ENCODE measurements around the gene NKPD1.
A peak's percentile ranks its signal among the peaks of the same experiment; 100 is the strongest.

The NKPD1 gene

GRCh38 chr19:45161738-45162607 is 1.2 kb upstream of the NKPD1 start:
- no peaks in the 10 kb centered on the region for H3K79me2 ChIP-seq (ENCODE audit: low read length)
- peaks cover 41% of the 10 kb centered on the region for H3K27me3 ChIP-seq (replicated peaks; ENCODE audit: insufficient read depth, low read length)
- no peaks in the 10 kb centered on the region for H3F3A ChIP-seq (ENCODE audit: insufficient read depth, low read length)
- no peaks in the 10 kb centered on the region for H4K20me1 ChIP-seq (ENCODE audit: insufficient read depth, low read length)
- H3K4me3 ChIP-seq (ENCODE audit: low read length) = no peak overlapping the region
- no peak overlapping the region for H2AFZ ChIP-seq (ENCODE audit: low read length)
- no peaks in the 10 kb centered on the region for H3K4me1 ChIP-seq (ENCODE audit: low read length)
- H3K36me3 ChIP-seq (replicated peaks; ENCODE audit: insufficient read depth, low read length) = no peaks in the 10 kb centered on the region
- H3K4me2 ChIP-seq (ENCODE audit: low read depth, low read length) = no peak overlapping the region
- TF ChIP-seq EZH2 (optimal IDR thresholded peaks at IDR 0.05; ENCODE audit: low read depth, low read length) (no peak), CTCF (IDR thresholded peaks at IDR 0.05; ENCODE audit: low read length) (peak; percentile 45)
- no peak overlapping the region for H3K27ac ChIP-seq (ENCODE audit: low read length)
- H3K9me3 ChIP-seq (replicated peaks; ENCODE audit: insufficient read depth, low read length) = no peaks in the 10 kb centered on the region
- DNase-seq = no peak
- no peak overlapping the region for H3K9ac ChIP-seq (ENCODE audit: low read length)
- no peaks in the 10 kb centered on the region for H3K9me2 ChIP-seq (replicated peaks; ENCODE audit: insufficient read depth, low read length)

- no peak overlapping the region for H3K4me2 ChIP-seq (ENCODE audit: low read depth, low read length)
- no peak overlapping the region for H3K9ac ChIP-seq (ENCODE audit: low read length)
- H3F3A ChIP-seq (ENCODE audit: insufficient read depth, low read length) = no peaks in the 10 kb centered on the region
- no peak for DNase-seq
- no peak overlapping the region for H3K4me3 ChIP-seq (ENCODE audit: low read length)
- H3K79me2 ChIP-seq (ENCODE audit: low read length) = no peaks in the 10 kb centered on the region
- no peaks in the 10 kb centered on the region for H3K36me3 ChIP-seq (replicated peaks; ENCODE audit: insufficient read depth, low read length)
- no peaks in the 10 kb centered on the region for H3K9me3 ChIP-seq (replicated peaks; ENCODE audit: insufficient read depth, low read length)
- H3K4me1 ChIP-seq (ENCODE audit: low read length) = no peaks in the 10 kb centered on the region
- peaks cover 42% of the 10 kb centered on the region for H3K27me3 ChIP-seq (replicated peaks; ENCODE audit: insufficient read depth, low read length)
- H3K27ac ChIP-seq (ENCODE audit: low read length) = no peak overlapping the region
- TF ChIP-seq EZH2 (optimal IDR thresholded peaks at IDR 0.05; ENCODE audit: low read depth, low read length) (no peak), CTCF (IDR thresholded peaks at IDR 0.05; ENCODE audit: low read length) (no peak), EZH2phosphoT487 (IDR thresholded peaks at IDR 0.05; ENCODE audit: low read length) (no peak)
- no peak overlapping the region for H2AFZ ChIP-seq (ENCODE audit: low read length)
- no peaks in the 10 kb centered on the region for H3K9me2 ChIP-seq (replicated peaks; ENCODE audit: insufficient read depth, low read length)
- H4K20me1 ChIP-seq (ENCODE audit: insufficient read depth, low read length) = no peaks in the 10 kb centered on the region
Measured at GRCh38 chr19:45159971-45160324, 834 bp downstream of the NKPD1 start.

GRCh38 chr19:45159210-45159970 is 1.4 kb downstream of the NKPD1 start:
- Histone ChIP-seq H3K79me2 (ENCODE audit: low read length) (no peaks in the 10 kb centered on the region), H3K4me1 (ENCODE audit: low read length) (no peaks in the 10 kb centered on the region), H3F3A (ENCODE audit: insufficient read depth, low read length) (no peaks in the 10 kb centered on the region), H4K20me1 (ENCODE audit: insufficient read depth, low read length) (no peaks in the 10 kb centered on the region), H3K9me2 (replicated peaks; ENCODE audit: insufficient read depth, low read length) (no peaks in the 10 kb centered on the region), H2AFZ (ENCODE audit: low read length) (no peak overlapping the region), H3K4me3 (ENCODE audit: low read length) (no peak overlapping the region), H3K9ac (ENCODE audit: low read length) (no peak overlapping the region), H3K36me3 (replicated peaks; ENCODE audit: insufficient read depth, low read length) (no peaks in the 10 kb centered on the region), H3K4me2 (ENCODE audit: low read depth, low read length) (no peak overlapping the region), H3K9me3 (replicated peaks; ENCODE audit: insufficient read depth, low read length) (no peaks in the 10 kb centered on the region), H3K27me3 (replicated peaks; ENCODE audit: insufficient read depth, low read length) (peaks cover 42% of the 10 kb centered on the region), H3K27ac (ENCODE audit: low read length) (no peak overlapping the region)
- TF ChIP-seq CTCF (IDR thresholded peaks at IDR 0.05; ENCODE audit: low read length) (no peak), EZH2phosphoT487 (IDR thresholded peaks at IDR 0.05; ENCODE audit: low read length) (no peak), EZH2 (optimal IDR thresholded peaks at IDR 0.05; ENCODE audit: low read depth, low read length) (no peak)
- DNase-seq = no peak

Data from MM.1S (cell line).